ENCODE results near the gene OBSCN.

OBSCN gene

DNA sequence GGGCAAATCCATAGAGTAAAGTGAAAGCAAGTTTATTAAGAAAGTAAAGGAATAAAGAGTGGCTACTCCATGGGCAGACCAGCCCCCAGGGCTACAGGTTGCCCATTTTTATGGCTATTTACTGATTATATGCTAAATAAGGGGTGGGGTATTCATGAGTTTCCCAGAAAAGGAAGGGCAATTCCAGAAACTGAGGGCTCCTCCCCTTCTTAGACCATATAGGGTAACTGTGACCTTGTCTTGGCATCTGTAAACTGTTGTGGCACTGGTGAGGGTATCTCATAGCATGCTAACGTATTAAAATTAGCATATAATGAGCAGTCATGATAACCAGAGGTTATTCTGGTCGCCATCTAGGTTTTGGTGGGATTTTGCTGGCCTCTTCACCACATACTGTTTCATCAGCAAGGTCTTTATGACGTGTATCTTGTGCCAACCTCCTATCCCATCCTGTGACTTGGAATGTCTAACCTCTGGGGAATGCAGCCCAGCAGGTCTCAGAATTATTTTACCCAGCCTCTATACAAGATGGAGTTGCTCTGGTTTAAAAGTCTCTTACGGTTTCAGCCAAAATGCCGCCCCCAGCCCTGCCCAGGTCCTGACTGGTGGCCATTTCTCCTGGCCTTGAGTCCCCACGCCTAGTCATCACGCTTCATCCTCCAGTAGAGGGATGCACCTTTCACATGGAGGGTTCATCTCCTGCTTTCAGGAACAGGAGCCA, 209.8 kb downstream of the OBSCN start:
- DNase-seq (ENCODE audit: low spot score), result no peak

- DNase-seq (ENCODE audit: low spot score), result no peak
These were observed 213.4 kb downstream of the OBSCN start for GRCh38 chr1:228420968-228421826.

DNA sequence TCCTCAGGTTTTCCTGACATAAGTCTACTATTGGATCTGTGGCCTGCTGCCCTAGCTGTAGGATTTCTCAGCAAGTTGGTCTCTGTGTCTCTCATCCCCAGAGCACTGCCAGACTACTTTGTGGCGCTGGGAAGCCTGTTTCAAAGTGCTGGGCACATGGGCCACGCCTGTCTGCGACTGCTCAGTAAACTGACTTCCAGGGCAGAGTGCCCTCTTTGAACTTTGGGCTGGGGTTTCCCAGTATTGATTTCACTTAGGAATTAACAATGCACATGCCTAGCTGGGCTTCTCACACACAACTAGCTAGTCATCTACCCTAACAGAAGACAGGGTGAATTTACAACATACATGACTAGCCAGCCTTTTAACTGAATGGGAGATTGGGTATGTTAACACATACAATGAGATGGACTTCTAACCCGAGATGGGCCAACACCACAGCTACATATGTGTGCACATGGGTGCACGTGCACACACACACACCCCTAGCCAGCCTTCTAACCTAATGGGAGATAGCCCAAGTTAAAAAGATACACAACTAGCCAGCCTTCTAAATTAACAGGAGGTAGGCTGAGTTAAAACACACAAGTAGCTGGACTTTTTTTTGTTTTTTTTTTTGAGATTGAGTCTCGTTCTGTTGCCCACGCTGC, 215.7 kb downstream of the OBSCN start:
- no peak for DNase-seq (ENCODE audit: low spot score)

DNA sequence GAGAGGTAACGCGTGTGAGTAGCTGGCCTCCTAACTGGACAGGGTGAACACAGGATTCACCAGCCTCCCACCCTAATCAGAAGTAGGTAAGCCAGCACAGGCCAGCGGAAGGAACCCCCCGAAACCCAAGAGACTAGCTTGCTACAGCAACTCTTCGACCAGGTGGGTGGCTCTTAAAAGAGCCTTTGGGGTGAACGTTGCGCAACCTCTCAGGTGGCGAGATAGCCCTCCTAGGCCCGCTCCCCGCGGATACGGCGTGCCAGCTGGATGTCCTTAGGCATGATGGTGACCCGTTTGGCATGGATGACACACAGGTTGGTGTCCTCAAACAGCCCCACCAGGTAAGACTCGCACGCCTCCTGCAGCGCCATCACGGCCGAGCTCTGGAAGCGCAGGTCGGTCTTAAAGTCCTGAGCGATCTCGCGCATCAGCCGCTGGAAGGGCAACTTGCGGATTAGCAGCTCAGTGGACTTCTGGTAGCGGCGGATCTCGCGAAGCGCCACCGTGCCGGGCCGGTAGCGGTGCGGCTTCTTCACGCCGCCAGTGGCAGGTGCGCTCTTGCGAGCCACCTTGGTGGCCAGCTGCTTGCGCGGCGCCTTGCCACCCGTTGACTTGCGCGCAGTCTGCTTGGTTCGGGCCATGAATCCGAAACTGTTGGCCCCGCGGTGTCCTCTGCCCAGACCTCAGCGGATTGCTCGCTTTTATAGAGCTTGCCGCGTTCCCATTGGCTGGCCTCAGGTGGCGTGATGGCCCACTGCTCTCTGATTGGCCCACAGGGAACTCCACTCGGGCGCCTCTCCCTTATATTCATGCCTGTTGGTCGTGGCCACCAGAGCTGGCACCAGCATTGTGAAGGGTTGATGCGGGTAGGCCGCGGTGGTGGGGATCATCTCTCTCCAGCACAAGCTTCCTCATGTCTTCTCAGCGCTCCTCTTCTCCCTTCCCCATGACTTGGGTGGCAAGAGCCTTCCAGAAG, 217.1 kb downstream of the OBSCN start:
- DNase-seq (ENCODE audit: low spot score), result no peak

GRCh38 chr1:228426518-228427175, 218.8 kb downstream of the OBSCN start:
- no peak for DNase-seq (ENCODE audit: low spot score)

DNA sequence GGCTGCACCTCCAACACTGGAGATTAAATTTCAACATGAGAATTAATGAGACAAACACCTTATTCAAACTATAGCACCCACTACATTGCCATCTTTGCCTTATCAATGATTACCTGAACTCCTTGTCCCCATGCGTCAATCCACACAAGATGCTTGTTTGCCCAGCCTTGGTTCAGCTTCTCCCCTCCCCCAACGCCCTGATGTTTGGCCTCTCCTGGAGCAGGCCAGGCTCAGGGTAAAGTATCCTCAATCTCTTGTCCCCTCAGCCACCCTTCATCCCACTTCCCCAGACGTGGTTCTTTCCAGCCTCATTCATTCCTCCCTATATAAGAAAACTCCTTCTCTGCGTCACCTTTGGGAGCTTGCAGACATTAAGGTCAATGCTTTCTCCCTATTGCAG, 220.6 kb downstream of the OBSCN start:
- no peak for DNase-seq (ENCODE audit: low spot score)

Data from putamen (tissue), 1 donor.